H7 (cell line): ENCODE measurements around the gene GPBP1. TPM values are rescaled to one million over a fixed set of nuclear protein-coding genes. Genes with fewer than 3 reads are reported as not detected.
"Not testable (repeated sequence)": the region's sequence is repeated elsewhere in the genome, so short reads cannot be mapped to it uniquely, and the experiment has no call there.

Source experiments
- DNase-seq: peaks from one replicate; pipeline ENCODE4 v3.0.0; 2012
- H3K27me3 ChIP-seq: 2 replicates; pipeline ENCODE4 v1.6.0; 2011; ENCODE audit warnings: mild to moderate bottlenecking, low read length; ENCODE audit not compliant: control insufficient read depth, insufficient read depth
- H3K36me3 ChIP-seq: replicated peaks from 2 replicates; pipeline ENCODE4 v1.5.1; 2011; ENCODE audit warnings: low read length; ENCODE audit not compliant: control insufficient read depth, insufficient read depth
- H3K4me3 ChIP-seq: 2 replicates; pipeline ENCODE4 v1.5.1; 2011; ENCODE audit warnings: low read depth, mild to moderate bottlenecking, control low read depth, low read length, moderate library complexity; ENCODE audit not compliant: insufficient read depth
- total RNA-seq: library from RNA; depleted of rRNA; stranded (reverse); fragments of >200 nt; shearing (Covaris generic); gene quantifications from 2 replicates; pipeline ENCODE4 v1.2.3, GENCODE V29; 2014

GPBP1 gene
- total RNA-seq, 1 experiment from 2014 or later = 62.7 TPM

GRCh38 chr5:57249265-57249874, 75.5 kb downstream of the GPBP1 start:
- peaks cover 18% of the 10 kb centered on the region for H3K36me3 ChIP-seq
- no peak for DNase-seq
- H3K4me3 ChIP-seq = no peak overlapping the region
- H3K27me3 ChIP-seq = no peaks in the 10 kb centered on the region

DNA sequence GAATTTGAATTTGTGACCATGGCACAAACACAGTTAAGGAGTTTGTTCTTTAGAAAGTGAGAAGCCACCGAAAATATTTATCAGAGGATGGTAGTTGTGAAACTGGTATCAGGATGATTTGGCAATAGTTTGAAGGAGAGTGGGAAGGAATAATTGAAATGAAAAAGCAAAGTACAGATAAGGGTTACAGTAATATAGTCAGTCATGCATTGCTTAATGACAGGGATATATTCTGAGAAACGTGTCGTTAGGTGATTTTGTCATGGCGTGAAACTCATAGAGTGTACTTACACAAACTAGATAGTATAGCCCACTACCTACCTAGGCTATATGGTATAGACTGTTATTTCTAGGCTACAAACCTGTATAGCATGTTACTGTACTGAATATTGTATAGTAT, 84.2 kb downstream of the GPBP1 start:
- peaks cover 7% of the 10 kb centered on the region for H3K36me3 ChIP-seq
- no peaks in the 10 kb centered on the region for H3K27me3 ChIP-seq
- H3K4me3 ChIP-seq = no peak overlapping the region
- DNase-seq = no peak

DNA sequence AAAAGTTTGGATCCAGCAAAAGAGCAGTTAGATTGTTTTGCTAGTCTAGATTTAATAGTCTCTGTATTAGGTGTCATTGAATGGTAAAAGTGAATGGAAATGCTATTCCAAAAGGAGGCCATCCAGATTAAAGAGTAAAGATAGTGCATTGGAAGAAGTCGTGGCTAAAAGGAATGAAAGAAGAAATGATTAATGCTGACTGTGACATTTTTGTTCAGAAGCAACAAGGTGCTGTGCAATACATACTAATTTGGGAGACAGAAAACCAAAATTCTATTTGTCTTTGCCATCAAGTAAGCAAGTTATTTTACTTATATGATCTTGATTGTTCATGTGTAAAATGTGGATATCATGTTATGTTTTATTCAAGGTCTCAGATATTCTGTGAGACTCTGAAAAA, 85.1 kb downstream of the GPBP1 start:
- no peaks in the 10 kb centered on the region for H3K27me3 ChIP-seq
- H3K4me3 ChIP-seq = no peak overlapping the region
- no peak for DNase-seq
- H3K36me3 ChIP-seq = peaks cover 8% of the 10 kb centered on the region

GRCh38 chr5:57259704-57260103, 85.8 kb downstream of the GPBP1 start:
- H3K36me3 ChIP-seq = peaks cover 8% of the 10 kb centered on the region
- no peak overlapping the region for H3K4me3 ChIP-seq
- no peaks in the 10 kb centered on the region for H3K27me3 ChIP-seq
- no peak for DNase-seq

DNA sequence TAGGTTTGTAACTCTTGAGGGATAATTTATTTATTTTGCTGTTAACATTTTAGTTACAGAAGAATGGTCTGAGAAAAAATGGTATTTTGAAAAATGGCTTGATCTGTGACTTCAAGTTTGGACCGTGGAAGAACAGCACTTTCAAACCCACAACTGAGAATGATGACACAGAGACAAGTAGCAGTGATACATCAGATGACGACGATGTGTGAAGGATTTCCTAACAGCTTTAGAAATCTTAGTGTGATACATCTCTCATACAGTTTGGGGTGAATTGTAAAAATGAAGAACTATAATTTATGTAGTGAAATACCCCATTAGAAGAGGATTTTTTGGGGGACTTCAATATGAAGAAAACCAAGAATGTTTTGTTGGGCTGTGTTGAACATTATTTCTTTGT, 88.7 kb downstream of the GPBP1 start:
- Histone ChIP-seq H3K36me3 (peaks cover 8% of the 10 kb centered on the region), H3K27me3 (no peaks in the 10 kb centered on the region), H3K4me3 (no peak overlapping the region)
- DNase-seq = no peak

- Histone ChIP-seq H3K27me3 (no peaks in the 10 kb centered on the region), H3K4me3 (no peak overlapping the region), H3K36me3 (0 out of 2 replicates have a peak, but pooled peaks cover 2% of the 10 kb centered on the region)
- DNase-seq = no peak
Observed at GRCh38 chr5:57267805-57268204, 93.9 kb downstream of the GPBP1 start.

GRCh38 chr5:57276353-57276752, 102.5 kb downstream of the GPBP1 start:
- no peaks in the 10 kb centered on the region for H3K27me3 ChIP-seq
- no peak for DNase-seq
- H3K36me3 ChIP-seq = no peaks in the 10 kb centered on the region
- no peak overlapping the region for H3K4me3 ChIP-seq

- Histone ChIP-seq H3K27me3 (no peaks in the 10 kb centered on the region), H3K4me3 (no peak overlapping the region), H3K36me3 (no peaks in the 10 kb centered on the region)
- DNase-seq = no peak
Observed at GRCh38 chr5:57277085-57277484, 103.2 kb downstream of the GPBP1 start.

- no peak overlapping the region for H3K4me3 ChIP-seq
- no peak for DNase-seq
- H3K36me3 ChIP-seq = no peaks in the 10 kb centered on the region
- H3K27me3 ChIP-seq = no peaks in the 10 kb centered on the region
Observed at GRCh38 chr5:57280853-57281252, 107.0 kb downstream of the GPBP1 start.

DNA sequence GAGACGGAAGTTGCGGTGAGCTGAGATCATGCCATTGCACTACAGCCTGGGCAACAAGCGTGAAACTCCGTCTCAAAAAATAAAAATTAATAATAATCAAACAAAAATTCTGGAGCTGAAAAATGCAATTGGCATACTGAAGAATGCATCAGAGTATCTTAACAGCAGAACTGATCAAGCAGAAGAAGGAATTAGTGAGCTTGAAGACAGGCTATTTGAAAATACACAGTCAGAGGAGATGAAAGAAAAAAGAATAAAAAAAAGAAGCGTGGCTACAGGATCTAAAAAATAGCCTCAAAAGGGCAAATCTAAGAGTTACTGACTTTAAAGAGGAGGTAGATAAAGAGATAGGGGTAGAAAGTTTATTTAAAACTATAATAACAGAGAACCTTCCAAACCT, 111.2 kb downstream of the GPBP1 start:
- H3K36me3 ChIP-seq, H3K4me3 ChIP-seq, H3K27me3 ChIP-seq, DNase-seq: not testable (repeated sequence)

GRCh38 chr5:57291894-57292293, 118.0 kb downstream of the GPBP1 start:
- H3K27me3 ChIP-seq = no peaks in the 10 kb centered on the region
- no peak for DNase-seq
- no peak overlapping the region for H3K4me3 ChIP-seq
- no peaks in the 10 kb centered on the region for H3K36me3 ChIP-seq

DNA sequence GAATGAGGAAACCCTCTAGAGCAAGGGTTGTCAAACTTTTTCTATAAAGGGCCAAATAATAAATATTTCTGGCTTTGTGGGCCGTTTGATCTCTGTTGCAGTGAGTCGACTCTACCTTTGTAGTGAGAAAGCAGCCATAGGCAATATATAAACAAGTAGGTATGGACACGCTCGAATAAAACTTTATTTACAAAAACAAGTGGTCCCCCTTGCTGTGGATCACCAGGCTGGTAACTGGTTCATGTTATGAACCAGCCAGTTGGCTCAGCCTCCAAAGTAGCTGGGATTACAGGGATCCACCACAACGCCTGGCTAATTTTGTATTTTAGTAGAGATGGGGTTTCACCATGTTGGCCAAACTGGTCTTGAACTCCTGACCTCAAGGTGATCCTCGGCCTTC, 118.5 kb downstream of the GPBP1 start:
- DNase-seq = no peak
- H3K4me3 ChIP-seq = no peak overlapping the region
- H3K27me3 ChIP-seq = no peaks in the 10 kb centered on the region
- H3K36me3 ChIP-seq = no peaks in the 10 kb centered on the region

DNA sequence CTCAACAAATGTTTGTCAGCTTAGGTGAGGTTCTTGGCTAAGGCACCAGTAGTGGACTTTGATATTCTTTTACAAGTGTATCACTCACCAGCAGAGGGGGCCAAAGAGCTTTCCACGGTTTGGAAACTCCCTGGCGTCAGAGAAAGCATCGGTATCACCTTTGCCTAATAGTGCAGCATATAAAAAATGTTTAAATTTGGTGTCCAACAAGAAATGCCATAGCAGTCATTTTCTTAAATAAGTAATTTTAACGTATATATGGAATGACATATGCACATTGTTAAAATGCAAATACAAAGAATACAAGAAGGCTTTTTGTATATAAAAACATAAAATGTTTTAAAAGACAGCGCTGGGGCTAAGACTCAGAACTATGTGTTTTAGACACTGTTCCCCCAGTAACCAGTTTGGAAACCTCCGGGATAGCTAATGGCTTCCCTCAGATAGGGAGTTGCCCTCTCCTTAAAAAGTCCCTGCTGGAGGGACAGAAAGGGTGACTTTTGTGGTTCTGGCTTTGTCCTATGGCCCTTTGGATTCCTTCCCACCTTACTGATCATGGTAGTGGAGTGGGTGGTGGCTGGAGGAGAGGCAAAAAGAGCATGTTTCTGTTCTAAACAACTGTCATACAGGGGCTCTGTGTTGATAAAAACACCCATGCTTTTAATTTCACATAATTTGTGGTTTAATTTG, 124.6 kb downstream of the GPBP1 start:
- Histone ChIP-seq H3K36me3 (no peaks in the 10 kb centered on the region), H3K27me3 (no peaks in the 10 kb centered on the region), H3K4me3 (no peak overlapping the region)
- DNase-seq = peak; percentile 33

DNA sequence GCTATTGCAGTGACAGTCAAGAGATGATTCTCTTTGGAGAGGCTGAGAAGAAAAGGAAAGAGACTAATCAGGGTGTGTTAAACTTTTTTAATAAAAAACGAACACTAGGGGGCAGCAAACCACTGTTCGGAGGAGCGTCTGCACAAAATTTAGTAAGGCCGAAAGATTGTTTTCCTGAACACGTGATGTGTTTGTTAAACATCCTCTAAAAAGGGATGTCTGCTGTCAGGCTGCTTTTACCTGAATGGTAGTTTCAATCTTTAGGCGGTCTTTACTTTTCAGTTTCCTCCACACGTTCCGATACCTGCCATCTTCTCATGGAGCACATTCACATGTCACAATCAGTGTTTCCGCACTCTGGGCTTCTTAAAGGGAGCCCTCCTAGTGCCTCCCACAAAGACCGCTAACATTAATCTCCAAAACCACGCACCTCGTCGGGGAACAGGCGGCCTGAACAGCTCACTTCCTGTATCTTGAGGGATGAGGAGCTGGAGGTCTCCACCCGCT, 125.2 kb downstream of the GPBP1 start:
- Histone ChIP-seq H3K27me3 (no peaks in the 10 kb centered on the region), H3K4me3 (no peak overlapping the region)
- peak; percentile 15 for DNase-seq

DNA sequence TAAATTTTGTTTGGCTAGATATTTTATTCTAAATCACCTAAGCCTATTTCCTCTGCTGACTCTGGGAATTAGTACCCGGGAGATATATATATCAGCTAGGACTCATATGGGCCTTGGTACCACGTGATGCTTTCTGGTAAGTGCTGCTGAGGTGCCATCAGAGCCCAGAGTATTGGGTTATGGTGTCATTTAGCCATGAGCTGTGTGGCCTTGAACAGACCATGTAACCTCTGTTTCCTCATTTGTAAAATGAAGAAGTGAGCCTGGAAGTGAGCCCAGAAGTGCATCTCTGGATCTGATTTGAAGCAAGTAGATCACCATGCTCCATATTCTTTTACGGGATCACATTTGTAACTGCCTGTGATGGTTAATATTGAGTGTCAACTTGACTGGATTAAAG, 126.1 kb downstream of the GPBP1 start:
- no peak for DNase-seq
- no peak overlapping the region for H3K4me3 ChIP-seq
- H3K27me3 ChIP-seq = no peaks in the 10 kb centered on the region
- H3K36me3 ChIP-seq = no peaks in the 10 kb centered on the region

More for the DNA sequence above, 125.2 kb downstream of the GPBP1 start:
- no peaks in the 10 kb centered on the region for H3K36me3 ChIP-seq
